NCI-H146 treated with DMSO at 0.1 percent for 48 hours (cell line): ENCODE measurements around the gene HSPB8.
"Not testable (repeated sequence)": the region's sequence is repeated elsewhere in the genome, so short reads cannot be mapped to it uniquely, and the experiment has no call there.

Experiments
- DNase-seq: peaks from one replicate; lab custom pipeline; 2025; ENCODE audit not compliant: unreplicated experiment; lab: John Stamatoyannopoulos, UW

The HSPB8 gene

DNA sequence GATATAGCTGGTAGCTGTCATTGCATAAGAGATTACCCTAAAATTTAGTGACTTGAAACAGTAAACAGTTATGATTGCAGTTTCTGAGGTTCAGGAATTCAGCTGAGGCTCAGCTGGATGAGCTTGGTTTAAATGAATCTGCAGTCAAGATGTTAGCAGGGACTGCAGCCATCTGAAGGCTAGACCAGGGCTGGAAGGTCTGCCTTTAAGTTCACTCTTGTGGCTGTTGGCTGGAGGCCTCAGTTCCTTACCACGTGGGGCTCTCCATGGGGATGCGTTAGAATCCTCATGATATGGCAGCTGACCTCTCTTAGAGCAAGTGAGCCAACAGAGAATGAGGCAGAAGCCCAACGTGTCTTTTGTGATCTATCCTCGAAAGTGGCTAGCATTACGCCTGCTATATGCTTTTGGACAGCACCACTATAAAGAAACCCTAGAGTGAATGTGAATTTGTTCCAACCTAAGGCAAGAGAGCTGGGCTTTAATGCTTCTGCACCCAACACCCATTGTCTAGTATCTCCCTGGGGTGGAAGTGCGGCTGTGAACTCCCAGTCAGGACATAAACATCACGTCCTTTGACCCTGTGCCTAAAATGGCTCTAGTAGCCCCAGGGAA lies 26.0 kb downstream of the HSPB8 start:
- DNase-seq, result no peak

GRCh38 chr12:119206348-119207062 lies 27.8 kb downstream of the HSPB8 start:
- DNase-seq, result no peak

- DNase-seq, result no peak
Measured at GRCh38 chr12:119207063-119207560, 28.4 kb downstream of the HSPB8 start.

DNA sequence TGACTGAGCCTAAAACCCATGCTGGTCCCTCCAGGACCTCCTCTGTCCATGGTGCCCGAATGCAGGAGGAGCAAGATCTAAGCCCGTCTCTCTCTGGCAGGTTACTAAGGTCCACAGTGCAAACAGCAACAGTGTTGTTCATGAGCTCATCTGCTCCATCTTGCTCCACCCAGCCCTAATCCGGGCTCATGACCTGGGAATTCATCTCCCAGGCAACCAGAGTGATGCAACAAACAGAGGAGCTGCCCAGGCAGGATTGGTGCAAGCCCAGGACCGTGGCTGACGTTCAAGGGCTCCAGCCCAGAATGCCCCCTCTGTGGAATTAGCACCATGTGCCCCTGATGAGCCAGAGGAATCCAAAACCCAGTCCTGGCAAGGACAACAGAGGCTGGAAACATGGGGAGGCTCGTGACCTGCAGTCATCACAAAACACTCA lies 29.9 kb downstream of the HSPB8 start:
- peak; percentile 44 for DNase-seq

DNA sequence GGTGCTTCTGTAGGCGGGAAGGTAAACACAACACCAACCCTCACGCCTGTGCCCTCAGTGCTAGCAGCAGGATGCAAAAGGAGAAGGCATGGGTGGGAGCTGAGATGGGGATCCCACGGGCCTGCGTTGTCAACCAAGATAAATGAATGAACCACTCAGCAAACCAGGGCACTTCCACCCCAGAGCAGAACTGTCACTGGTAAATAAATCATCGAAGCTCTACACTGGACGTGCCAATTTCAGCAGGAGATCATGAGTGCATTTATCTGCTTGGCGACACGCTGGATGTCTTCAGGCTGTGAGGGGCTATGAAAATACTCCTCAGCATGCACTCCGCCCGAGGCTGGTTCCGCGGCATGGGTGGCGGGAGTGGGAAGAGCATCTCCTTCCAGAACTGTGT lies 33.2 kb downstream of the HSPB8 start:
- no peak for DNase-seq

DNA sequence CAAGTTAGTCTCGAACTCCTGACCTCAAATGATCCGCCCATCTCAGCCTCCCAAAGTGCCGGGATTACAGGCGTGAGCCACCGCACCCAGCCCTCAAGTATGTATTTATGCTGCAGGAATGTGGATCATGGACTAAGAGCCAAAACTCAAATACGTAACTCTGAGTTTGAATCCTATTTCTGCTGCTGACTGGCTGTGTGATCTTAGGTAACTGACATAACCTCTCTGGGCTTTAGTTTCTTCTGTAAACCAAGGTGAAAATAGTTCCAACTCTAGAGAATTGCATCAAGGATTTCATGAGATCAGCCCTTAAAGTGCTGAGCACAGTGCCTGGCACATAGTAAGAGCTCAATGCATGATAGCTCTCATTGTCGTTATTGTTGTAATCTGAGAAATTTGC lies 37.4 kb downstream of the HSPB8 start:
- DNase-seq, result no peak

DNA sequence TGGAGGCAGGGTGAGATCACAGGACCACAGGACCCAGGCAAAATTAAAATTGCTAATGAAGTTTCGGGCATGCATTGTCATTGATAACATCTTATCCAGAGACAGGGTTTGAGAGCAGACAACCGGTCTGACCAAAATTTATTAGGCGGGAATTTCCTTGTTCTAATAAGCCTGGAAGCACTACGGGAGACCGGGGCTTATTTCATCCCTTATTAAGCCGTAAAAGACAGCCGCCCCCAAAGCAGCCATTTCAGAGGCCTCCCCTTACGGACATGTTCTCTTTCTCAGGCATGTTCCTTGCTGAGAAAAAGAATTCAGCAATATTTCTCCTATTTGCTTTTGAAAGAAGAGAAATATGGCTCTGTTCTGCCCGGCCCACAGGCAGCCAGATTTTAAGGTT lies 40.1 kb downstream of the HSPB8 start:
- not testable (repeated sequence) for DNase-seq

DNA sequence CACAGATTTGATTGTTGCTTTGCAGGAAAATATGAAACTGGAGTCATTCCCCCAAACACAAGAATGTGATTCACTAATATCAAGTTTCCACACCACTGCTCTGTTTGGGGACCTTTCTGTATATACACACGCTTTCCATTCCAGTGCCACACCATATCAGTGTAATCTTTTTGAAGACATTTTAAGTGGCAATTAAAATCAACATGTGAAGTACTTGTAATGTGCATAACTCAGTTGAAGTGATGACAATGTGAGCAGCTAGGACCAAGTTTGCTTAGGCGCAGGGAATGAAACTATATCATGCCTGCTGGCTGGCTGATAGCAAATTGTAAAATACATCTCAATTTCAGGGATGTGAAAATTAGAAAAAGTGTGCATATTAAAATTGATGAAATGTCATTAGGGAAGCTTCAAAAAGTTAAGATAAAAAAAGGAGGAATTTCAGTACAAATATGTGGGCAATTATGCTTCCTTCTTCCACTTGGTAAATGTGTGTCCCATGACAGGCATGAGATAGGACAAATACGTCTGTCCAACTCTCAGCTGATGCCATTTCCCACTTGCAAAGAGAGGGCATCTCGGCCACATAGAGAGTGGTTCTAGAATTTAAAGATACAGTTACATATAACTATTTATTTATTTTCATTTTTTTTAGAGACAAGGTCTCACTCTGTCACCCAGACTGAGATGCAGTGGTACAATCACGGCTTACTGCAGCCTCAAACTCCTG lies 43.7 kb downstream of the HSPB8 start:
- DNase-seq, result no peak

DNA sequence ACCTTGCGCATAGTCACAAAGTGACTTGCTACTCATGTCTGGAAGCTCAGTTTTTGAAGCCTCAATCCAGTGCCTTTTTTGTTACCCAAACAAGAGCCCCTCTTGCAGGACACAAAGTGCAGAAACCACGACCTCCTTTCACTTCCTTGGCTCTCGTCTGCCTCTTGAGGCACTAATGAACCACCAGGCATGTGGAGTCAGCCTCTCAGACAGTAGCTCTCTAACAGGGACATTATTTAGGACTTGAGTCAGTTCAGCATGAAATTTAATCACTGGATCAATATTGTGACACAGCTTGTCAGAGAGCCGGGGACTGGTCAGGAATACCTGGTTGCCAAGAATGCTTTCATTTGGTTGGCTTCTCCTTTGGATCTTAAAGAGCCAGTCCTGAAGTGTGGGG lies 46.7 kb downstream of the HSPB8 start:
- DNase-seq, result no peak

GRCh38 chr12:119227292-119227691 lies 48.6 kb downstream of the HSPB8 start:
- DNase-seq, result no peak

- no peak for DNase-seq
Measured at GRCh38 chr12:119229205-119229604, 50.5 kb downstream of the HSPB8 start.

GRCh38 chr12:119229837-119230236 lies 51.1 kb downstream of the HSPB8 start:
- DNase-seq, result no peak

GRCh38 chr12:119230807-119231206 lies 52.1 kb downstream of the HSPB8 start:
- DNase-seq, result no peak

- DNase-seq, result no peak
Measured at GRCh38 chr12:119231774-119232173, 53.0 kb downstream of the HSPB8 start.

- DNase-seq, result no peak
Measured at GRCh38 chr12:119235197-119235751, 56.5 kb downstream of the HSPB8 start.

DNA sequence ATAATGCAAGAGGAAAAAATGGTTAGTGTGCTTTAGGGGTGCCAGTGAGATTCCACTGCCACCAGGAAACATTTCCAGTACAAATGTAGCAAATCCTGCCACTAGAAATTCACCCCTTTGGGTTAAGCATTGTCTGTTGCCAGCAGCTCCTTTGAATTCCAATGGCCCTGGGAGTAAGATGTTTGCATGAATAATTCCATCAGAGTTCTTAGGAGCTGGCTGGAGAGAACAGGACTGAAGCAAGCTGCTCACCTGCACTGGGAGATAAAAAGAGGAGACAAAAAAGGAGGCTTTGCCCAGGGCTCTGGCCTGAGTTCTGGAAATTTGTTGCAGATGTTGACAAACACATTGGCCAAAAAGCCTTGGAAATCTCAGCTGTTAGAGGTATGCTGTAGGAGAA lies 57.6 kb downstream of the HSPB8 start:
- DNase-seq, result no peak

DNA sequence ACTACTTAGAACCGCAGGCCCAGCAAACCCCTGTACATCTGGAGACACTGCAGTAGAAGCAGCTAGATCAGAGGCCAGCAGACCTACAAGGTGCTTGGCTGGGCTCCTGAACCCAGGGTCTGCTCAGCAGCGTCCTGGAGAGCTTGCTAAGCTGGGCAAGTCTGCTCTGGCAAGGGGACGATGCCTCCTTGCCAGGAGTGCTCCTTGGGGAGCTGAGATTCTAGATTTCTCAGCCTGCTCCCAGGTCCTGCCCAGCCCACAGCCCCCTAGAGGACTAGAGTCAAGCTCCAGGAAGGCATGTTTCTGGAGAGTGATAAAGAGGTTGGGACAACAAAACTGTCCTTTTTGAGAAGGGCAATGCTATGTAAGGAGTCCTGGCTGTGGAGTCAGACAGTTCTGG lies 60.3 kb downstream of the HSPB8 start:
- DNase-seq, result no peak

DNA sequence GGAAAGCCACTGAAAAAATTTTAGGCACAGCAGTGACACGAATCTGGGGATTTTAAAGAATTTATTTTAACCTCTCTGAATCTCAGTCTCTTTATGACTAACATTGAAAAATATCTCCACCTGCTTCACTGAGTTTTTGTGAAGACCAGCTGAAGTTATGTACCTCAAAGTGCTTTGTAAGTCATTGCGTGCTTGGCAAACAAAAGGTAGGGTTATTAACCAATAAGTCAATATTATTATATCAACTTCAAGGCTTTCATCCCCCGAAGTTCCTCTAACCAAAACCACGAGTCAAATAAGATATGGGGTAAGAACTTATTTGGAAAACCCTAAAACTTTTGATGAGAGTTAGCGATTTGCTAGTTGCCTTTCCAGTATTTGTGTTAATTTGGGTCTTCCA lies 62.3 kb downstream of the HSPB8 start:
- DNase-seq, result no peak

GRCh38 chr12:119241580-119242169 lies 62.9 kb downstream of the HSPB8 start:
- no peak for DNase-seq
